Measurements from ENCODE around the gene ABCF1. TPM values are rescaled to one million over a fixed set of nuclear protein-coding genes. Genes with fewer than 3 reads are reported as not detected.

The ABCF1 gene
- total and polyA plus RNA-seq, 4 donors = 20.4 to 33.9 (median 26.1) TPM

DNA sequence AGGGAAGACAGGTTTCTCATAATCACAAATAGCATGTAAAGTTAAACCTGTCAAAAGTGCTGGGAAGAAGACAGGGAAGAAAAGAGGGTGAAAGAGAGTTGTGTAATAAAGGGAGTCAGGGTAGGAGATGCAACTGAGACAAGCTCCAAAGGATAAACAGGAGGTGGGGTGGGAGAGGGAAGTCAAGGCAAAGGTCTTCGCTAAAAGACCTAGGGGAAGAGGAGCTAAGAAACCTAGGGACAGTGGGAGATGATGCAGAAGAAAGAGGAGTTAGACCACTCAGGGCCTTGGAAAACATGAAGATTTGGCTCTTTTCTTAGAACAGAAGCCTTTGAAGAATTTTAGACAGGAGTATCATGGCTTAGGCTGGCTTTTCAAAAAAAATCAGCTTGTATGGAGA lies 7.1 kb upstream of the ABCF1 start:
- no peaks in the 10 kb centered on the region for H3K9me3 ChIP-seq (ENCODE audit: control insufficient read depth in 4 of 4, low read length in 3 of 4)
- H3K9ac ChIP-seq (ENCODE audit: low read depth in 1 of 2, low read length in 2 of 2) = no peak overlapping the region
- 93% methylated on average over 1 of the region's 1 CpG for WGBS
- no peaks in the 10 kb centered on the region for H3K27me3 ChIP-seq (ENCODE audit: control insufficient read depth in 4 of 4, insufficient read depth in 4 of 4, low read length in 3 of 4)
- H3K4me3 ChIP-seq (ENCODE audit: low read depth in 1 of 3, low read length in 3 of 3) = no peak overlapping the region
- H3K4me1 ChIP-seq (ENCODE audit: control insufficient read depth in 4 of 4, insufficient read depth in 4 of 4, low read length in 3 of 4) = peaks cover 7 to 47% (median 43%) of the 10 kb centered on the region in 4 donors
- TF ChIP-seq, protein P1, sequence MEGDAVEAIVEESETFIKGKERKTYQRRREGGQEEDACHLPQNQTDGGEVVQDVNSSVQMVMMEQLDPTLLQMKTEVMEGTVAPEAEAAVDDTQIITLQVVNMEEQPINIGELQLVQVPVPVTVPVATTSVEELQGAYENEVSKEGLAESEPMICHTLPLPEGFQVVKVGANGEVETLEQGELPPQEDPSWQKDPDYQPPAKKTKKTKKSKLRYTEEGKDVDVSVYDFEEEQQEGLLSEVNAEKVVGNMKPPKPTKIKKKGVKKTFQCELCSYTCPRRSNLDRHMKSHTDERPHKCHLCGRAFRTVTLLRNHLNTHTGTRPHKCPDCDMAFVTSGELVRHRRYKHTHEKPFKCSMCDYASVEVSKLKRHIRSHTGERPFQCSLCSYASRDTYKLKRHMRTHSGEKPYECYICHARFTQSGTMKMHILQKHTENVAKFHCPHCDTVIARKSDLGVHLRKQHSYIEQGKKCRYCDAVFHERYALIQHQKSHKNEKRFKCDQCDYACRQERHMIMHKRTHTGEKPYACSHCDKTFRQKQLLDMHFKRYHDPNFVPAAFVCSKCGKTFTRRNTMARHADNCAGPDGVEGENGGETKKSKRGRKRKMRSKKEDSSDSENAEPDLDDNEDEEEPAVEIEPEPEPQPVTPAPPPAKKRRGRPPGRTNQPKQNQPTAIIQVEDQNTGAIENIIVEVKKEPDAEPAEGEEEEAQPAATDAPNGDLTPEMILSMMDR (IDR thresholded peaks at IDR 0.05; ENCODE audit: low read depth, low read length, missing input control) = no peak
- TF ChIP-seq NR2F2 (IDR thresholded peaks at IDR 0.05) (no peak), FOXA1 (IDR thresholded peaks at IDR 0.05) (no peak), RXRA (IDR thresholded peaks at IDR 0.05) (no peak), JUND (IDR thresholded peaks at IDR 0.05) (no peak), SP1 (IDR thresholded peaks at IDR 0.05) (no peak), EGR1 (IDR thresholded peaks at IDR 0.05; ENCODE audit: low read depth in 2 of 2) (no peak), YY1 (IDR thresholded peaks at IDR 0.05) (no peak), HNF4A (conservative IDR thresholded peaks at IDR 0.05) (no peak), RAD21 (IDR thresholded peaks at IDR 0.05) (no peak), HNF4G (IDR thresholded peaks at IDR 0.05) (no peak), GABPA (IDR thresholded peaks at IDR 0.05 in 1 of 2, conservative IDR thresholded peaks at IDR 0.05 in 1 of 2) (no peak), TAF1 (conservative IDR thresholded peaks at IDR 0.05) (no peak), FOXA2 (IDR thresholded peaks at IDR 0.05) (no peak)
- TF ChIP-seq, protein P2, sequence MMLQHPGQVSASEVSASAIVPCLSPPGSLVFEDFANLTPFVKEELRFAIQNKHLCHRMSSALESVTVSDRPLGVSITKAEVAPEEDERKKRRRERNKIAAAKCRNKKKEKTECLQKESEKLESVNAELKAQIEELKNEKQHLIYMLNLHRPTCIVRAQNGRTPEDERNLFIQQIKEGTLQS (IDR thresholded peaks at IDR 0.05) = no peak
- TF ChIP-seq, protein P3, sequence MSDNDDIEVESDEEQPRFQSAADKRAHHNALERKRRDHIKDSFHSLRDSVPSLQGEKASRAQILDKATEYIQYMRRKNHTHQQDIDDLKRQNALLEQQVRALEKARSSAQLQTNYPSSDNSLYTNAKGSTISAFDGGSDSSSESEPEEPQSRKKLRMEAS (IDR thresholded peaks at IDR 0.05) = no peak
- TF ChIP-seq, protein P4, sequence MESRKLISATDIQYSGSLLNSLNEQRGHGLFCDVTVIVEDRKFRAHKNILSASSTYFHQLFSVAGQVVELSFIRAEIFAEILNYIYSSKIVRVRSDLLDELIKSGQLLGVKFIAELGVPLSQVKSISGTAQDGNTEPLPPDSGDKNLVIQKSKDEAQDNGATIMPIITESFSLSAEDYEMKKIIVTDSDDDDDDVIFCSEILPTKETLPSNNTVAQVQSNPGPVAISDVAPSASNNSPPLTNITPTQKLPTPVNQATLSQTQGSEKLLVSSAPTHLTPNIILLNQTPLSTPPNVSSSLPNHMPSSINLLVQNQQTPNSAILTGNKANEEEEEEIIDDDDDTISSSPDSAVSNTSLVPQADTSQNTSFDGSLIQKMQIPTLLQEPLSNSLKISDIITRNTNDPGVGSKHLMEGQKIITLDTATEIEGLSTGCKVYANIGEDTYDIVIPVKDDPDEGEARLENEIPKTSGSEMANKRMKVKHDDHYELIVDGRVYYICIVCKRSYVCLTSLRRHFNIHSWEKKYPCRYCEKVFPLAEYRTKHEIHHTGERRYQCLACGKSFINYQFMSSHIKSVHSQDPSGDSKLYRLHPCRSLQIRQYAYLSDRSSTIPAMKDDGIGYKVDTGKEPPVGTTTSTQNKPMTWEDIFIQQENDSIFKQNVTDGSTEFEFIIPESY (IDR thresholded peaks at IDR 0.05) = no peak
- TF ChIP-seq, protein P5, sequence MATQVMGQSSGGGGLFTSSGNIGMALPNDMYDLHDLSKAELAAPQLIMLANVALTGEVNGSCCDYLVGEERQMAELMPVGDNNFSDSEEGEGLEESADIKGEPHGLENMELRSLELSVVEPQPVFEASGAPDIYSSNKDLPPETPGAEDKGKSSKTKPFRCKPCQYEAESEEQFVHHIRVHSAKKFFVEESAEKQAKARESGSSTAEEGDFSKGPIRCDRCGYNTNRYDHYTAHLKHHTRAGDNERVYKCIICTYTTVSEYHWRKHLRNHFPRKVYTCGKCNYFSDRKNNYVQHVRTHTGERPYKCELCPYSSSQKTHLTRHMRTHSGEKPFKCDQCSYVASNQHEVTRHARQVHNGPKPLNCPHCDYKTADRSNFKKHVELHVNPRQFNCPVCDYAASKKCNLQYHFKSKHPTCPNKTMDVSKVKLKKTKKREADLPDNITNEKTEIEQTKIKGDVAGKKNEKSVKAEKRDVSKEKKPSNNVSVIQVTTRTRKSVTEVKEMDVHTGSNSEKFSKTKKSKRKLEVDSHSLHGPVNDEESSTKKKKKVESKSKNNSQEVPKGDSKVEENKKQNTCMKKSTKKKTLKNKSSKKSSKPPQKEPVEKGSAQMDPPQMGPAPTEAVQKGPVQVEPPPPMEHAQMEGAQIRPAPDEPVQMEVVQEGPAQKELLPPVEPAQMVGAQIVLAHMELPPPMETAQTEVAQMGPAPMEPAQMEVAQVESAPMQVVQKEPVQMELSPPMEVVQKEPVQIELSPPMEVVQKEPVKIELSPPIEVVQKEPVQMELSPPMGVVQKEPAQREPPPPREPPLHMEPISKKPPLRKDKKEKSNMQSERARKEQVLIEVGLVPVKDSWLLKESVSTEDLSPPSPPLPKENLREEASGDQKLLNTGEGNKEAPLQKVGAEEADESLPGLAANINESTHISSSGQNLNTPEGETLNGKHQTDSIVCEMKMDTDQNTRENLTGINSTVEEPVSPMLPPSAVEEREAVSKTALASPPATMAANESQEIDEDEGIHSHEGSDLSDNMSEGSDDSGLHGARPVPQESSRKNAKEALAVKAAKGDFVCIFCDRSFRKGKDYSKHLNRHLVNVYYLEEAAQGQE (IDR thresholded peaks at IDR 0.05) = no peak
- no peak for DNase-seq (ENCODE audit: low spot score)
- peaks cover 0 to 11% (median 4%) of the 10 kb centered on the region in 4 donors for H3K36me3 ChIP-seq (ENCODE audit: control insufficient read depth in 4 of 4, insufficient read depth in 3 of 4, low read depth in 1 of 4, low read length in 3 of 4)
- peak overlapping the region in 1 of 2 donors; percentile 37 for H3K27ac ChIP-seq (ENCODE audit: low read depth in 1 of 2, low read length in 2 of 2)

All from liver (tissue), 9 donors.